ENCODE results near the gene CFB. TPM values are rescaled to one million over a fixed set of nuclear protein-coding genes. Genes with fewer than 3 reads are reported as not detected.
"Not testable (repeated sequence)": the region's sequence is repeated elsewhere in the genome, so short reads cannot be mapped to it uniquely, and the experiment has no call there.

Gene CFB
- total RNA-seq, 1 donor from 2014 or later: not detected

GRCh38 chr6:31908791-31909190, 37.1 kb upstream of the CFB start:
- no peak for DNase-seq (ENCODE audit: low read depth, low spot score)
- Mint-ChIP-seq H3K4me1 (peaks cover 6% of the 10 kb centered on the region), H3K27ac (ENCODE audit: unreplicated experiment) (no peak overlapping the region), H3K4me3 (peak overlapping the region; percentile 3), H3K36me3 (ENCODE audit: low read depth) (no peaks in the 10 kb centered on the region), H3K27me3 (ENCODE audit: low read depth) (peaks cover 11% of the 10 kb centered on the region), H3K9me3 (no peaks in the 10 kb centered on the region)
- TF ChIP-seq CTCF (conservative IDR thresholded peaks at IDR 0.05): no peak

GRCh38 chr6:31909298-31909697, 36.6 kb upstream of the CFB start:
- not testable (repeated sequence) for H3K9me3 Mint-ChIP-seq; DNase-seq (ENCODE audit: low read depth, low spot score); H3K36me3 Mint-ChIP-seq (ENCODE audit: low read depth); H3K4me1 Mint-ChIP-seq; H3K27ac Mint-ChIP-seq (ENCODE audit: unreplicated experiment); H3K4me3 Mint-ChIP-seq
- H3K27me3 Mint-ChIP-seq (ENCODE audit: low read depth): peaks cover 11% of the 10 kb centered on the region

- no peak for DNase-seq (ENCODE audit: low read depth, low spot score)
- H3K4me1 Mint-ChIP-seq: no peaks in the 10 kb centered on the region
- TF ChIP-seq CTCF (conservative IDR thresholded peaks at IDR 0.05): no peak
- no peaks in the 10 kb centered on the region for H3K36me3 Mint-ChIP-seq (ENCODE audit: low read depth)
- H3K9me3 Mint-ChIP-seq: no peaks in the 10 kb centered on the region
- H3K4me3 Mint-ChIP-seq: no peak overlapping the region
- no peak overlapping the region for H3K27ac Mint-ChIP-seq (ENCODE audit: unreplicated experiment)
- no peaks in the 10 kb centered on the region for H3K27me3 Mint-ChIP-seq (ENCODE audit: low read depth)
Measured at GRCh38 chr6:31911826-31912585, 33.9 kb upstream of the CFB start.

GRCh38 chr6:31915351-31915750, 30.5 kb upstream of the CFB start:
- Mint-ChIP-seq H3K4me1 (no peaks in the 10 kb centered on the region), H3K27me3 (ENCODE audit: low read depth) (no peaks in the 10 kb centered on the region), H3K4me3 (no peak overlapping the region), H3K36me3 (ENCODE audit: low read depth) (no peaks in the 10 kb centered on the region), H3K9me3 (no peaks in the 10 kb centered on the region), H3K27ac (ENCODE audit: unreplicated experiment) (no peak overlapping the region)
- no peak for TF ChIP-seq CTCF (conservative IDR thresholded peaks at IDR 0.05)
- DNase-seq (ENCODE audit: low read depth, low spot score): no peak

- no peaks in the 10 kb centered on the region for H3K36me3 Mint-ChIP-seq (ENCODE audit: low read depth)
- no peak overlapping the region for H3K27ac Mint-ChIP-seq (ENCODE audit: unreplicated experiment)
- TF ChIP-seq CTCF (conservative IDR thresholded peaks at IDR 0.05): no peak
- H3K4me1 Mint-ChIP-seq: no peaks in the 10 kb centered on the region
- no peak overlapping the region for H3K4me3 Mint-ChIP-seq
- H3K9me3 Mint-ChIP-seq: no peaks in the 10 kb centered on the region
- DNase-seq (ENCODE audit: low read depth, low spot score): no peak
- no peaks in the 10 kb centered on the region for H3K27me3 Mint-ChIP-seq (ENCODE audit: low read depth)
Measured at GRCh38 chr6:31915756-31916155, 30.1 kb upstream of the CFB start.

- no peaks in the 10 kb centered on the region for H3K36me3 Mint-ChIP-seq (ENCODE audit: low read depth)
- H3K27ac Mint-ChIP-seq (ENCODE audit: unreplicated experiment): no peak overlapping the region
- no peak for TF ChIP-seq CTCF (conservative IDR thresholded peaks at IDR 0.05)
- no peak overlapping the region for H3K4me3 Mint-ChIP-seq
- H3K9me3 Mint-ChIP-seq: no peaks in the 10 kb centered on the region
- H3K4me1 Mint-ChIP-seq: no peaks in the 10 kb centered on the region
- H3K27me3 Mint-ChIP-seq (ENCODE audit: low read depth): no peaks in the 10 kb centered on the region
- no peak for DNase-seq (ENCODE audit: low read depth, low spot score)
Measured at GRCh38 chr6:31918069-31918720, 27.7 kb upstream of the CFB start.

All from neural crest cell (in vitro differentiated cells).